ENCODE results near the gene NEO1.

The NEO1 gene

GRCh38 chr15:73075160-73075859 is 23.0 kb downstream of the NEO1 start:
- DNase-seq: peak in 11 of 51 donors; percentile 6 to 74 (median 26)

- DNase-seq: peak in 1 of 51 donors; percentile 43
These were observed 26.0 kb downstream of the NEO1 start for GRCh38 chr15:73078291-73078690.

GRCh38 chr15:73078722-73079121 is 26.5 kb downstream of the NEO1 start:
- DNase-seq: no peak

- no peak for DNase-seq
These were observed 27.3 kb downstream of the NEO1 start for GRCh38 chr15:73079565-73079964.

- DNase-seq: peak in 4 of 51 donors; percentile 2 to 42 (median 28)
These were observed 29.2 kb downstream of the NEO1 start for GRCh38 chr15:73081321-73081958.

GRCh38 chr15:73082812-73083211 is 30.5 kb downstream of the NEO1 start:
- no peak for DNase-seq

- no peak for DNase-seq
These were observed 34.8 kb downstream of the NEO1 start for GRCh38 chr15:73087098-73087497.

- DNase-seq: no peak
These were observed 52.8 kb downstream of the NEO1 start for GRCh38 chr15:73105064-73105463.

GRCh38 chr15:73108676-73109075 is 56.4 kb downstream of the NEO1 start:
- peak in 6 of 51 donors; percentile 4 to 10 (median 6) for DNase-seq

GRCh38 chr15:73109765-73110164 is 57.5 kb downstream of the NEO1 start:
- no peak for DNase-seq

GRCh38 chr15:73110201-73110600 is 57.9 kb downstream of the NEO1 start:
- DNase-seq: no peak

GRCh38 chr15:73114064-73114463 is 61.8 kb downstream of the NEO1 start:
- DNase-seq: no peak

- DNase-seq: no peak
These were observed 63.9 kb downstream of the NEO1 start for GRCh38 chr15:73116164-73116563.

- no peak for DNase-seq
These were observed 65.8 kb downstream of the NEO1 start for GRCh38 chr15:73118055-73118454.

- no peak for DNase-seq
These were observed 67.2 kb downstream of the NEO1 start for GRCh38 chr15:73119478-73119877.

GRCh38 chr15:73120269-73120668 is 68.0 kb downstream of the NEO1 start:
- DNase-seq: no peak

- no peak for DNase-seq
These were observed 73.0 kb downstream of the NEO1 start for GRCh38 chr15:73125219-73125618.

- DNase-seq: peak in 8 of 51 donors; percentile 1 to 12 (median 4)
These were observed 75.2 kb downstream of the NEO1 start for GRCh38 chr15:73127302-73127936.

- DNase-seq: no peak
These were observed 78.6 kb downstream of the NEO1 start for GRCh38 chr15:73130830-73131229.

GRCh38 chr15:73134196-73134595 is 81.9 kb downstream of the NEO1 start:
- no peak for DNase-seq

GRCh38 chr15:73139041-73139743 is 86.9 kb downstream of the NEO1 start:
- no peak for DNase-seq
